Sigmoid colon (tissue), 7 donors: ENCODE results near the gene SP110. TPM values are rescaled to one million over a fixed set of nuclear protein-coding genes. Genes with fewer than 3 reads are reported as not detected.

Experiments used
- DNase-seq: peaks from one replicate; pipeline ENCODE4 v3.0.0-alpha.2; 2019
- H3K27ac ChIP-seq, 4 donors: fragments of 200-600 bp; sonication (generic); one replicate each; pipeline ENCODE4 v1.5.1; 2016 to 2019; ENCODE audit warnings: mild to moderate bottlenecking in 1 of 4
- H3K27me3 ChIP-seq, 3 donors: fragments of 200-600 bp; sonication (generic); one replicate each; pipeline ENCODE4 v1.5.1; 2019; ENCODE audit warnings: mild to moderate bottlenecking in 1 of 3
- H3K36me3 ChIP-seq, 4 donors: fragments of 200-600 bp; sonication (generic); one replicate each; pipeline ENCODE4 v1.5.1; 2016 to 2019
- H3K4me1 ChIP-seq, 4 donors: fragments of 200-600 bp; sonication (generic); one replicate each; pipeline ENCODE4 v1.5.1; 2017 to 2019
- H3K4me3 ChIP-seq, 4 donors: fragments of 200-600 bp; sonication (generic); one replicate each; pipeline ENCODE4 v1.5.1; 2017 to 2019; ENCODE audit warnings: mild to moderate bottlenecking in 2 of 4, moderate library complexity in 1 of 4
- H3K9me3 ChIP-seq, 4 donors: fragments of 200-600 bp in 3 of 4; sonication (generic) in 3 of 4; one replicate each; pipeline versions ENCODE4 v1.5.1 to v1.6.1; 2013 to 2019
- EP300 ChIP-seq, 4 donors: sonication (generic); formaldehyde crosslinking; IDR thresholded peaks; one replicate each; pipeline ENCODE4 v1.6.1; 2017; ENCODE audit warnings: antibody characterized with exemption in 4 of 4
- POLR2A ChIP-seq, 2 donors: fragments of 450-650 bp; IDR thresholded peaks; one replicate each; pipeline ENCODE4 v1.6.1; 2016; ENCODE audit warnings: antibody characterized with exemption in 2 of 2, mild to moderate bottlenecking in 2 of 2, moderate library complexity in 2 of 2
- POLR2AphosphoS5 ChIP-seq, 4 donors: sonication (generic); formaldehyde crosslinking; IDR thresholded peaks; one replicate each; pipeline ENCODE4 v1.6.1; 2017; ENCODE audit warnings: antibody characterized with exemption in 4 of 4
- WGBS, 2 donors: extraction: QIAGEN DNeasy Blood & Tissue Kit; methylation state at CpG; one replicate each; pipeline ENCODE4 v1.1.7; 2013; 5-methylcytosine and 5-hydroxymethylcytosine counted together
- intact Hi-C: fragments of 100-400 bp; cut with DNase I; formaldehyde crosslinking; loops from one replicate; pipeline ENCODE4 v1.15.1; 2023
- polyA plus RNA-seq, 3 donors: library from polyadenylated mRNA; stranded (reverse); fragments of 200-250 nt; gene quantifications; one replicate each; pipeline ENCODE4 v1.2.3, GENCODE V29; 2013
- total RNA-seq, 4 donors: library from RNA; depleted of rRNA; stranded (reverse); fragments of >200 nt; gene quantifications; one replicate each; pipeline ENCODE4 v1.1.0, GENCODE V29; 2016
- TF ChIP-seq, protein P1 (sequence below), 4 experiments: fragments of 450-650 bp in 3 of 4; fragments of 200-600 bp in 1 of 4; IDR thresholded peaks; one replicate each; pipeline ENCODE4 v1.5.1; 2016 to 2019; ENCODE audit warnings: antibody characterized with exemption in 4 of 4, mild to moderate bottlenecking in 3 of 4, moderate library complexity in 2 of 4
- donor health status: healthy with polysubstance abuse.
- donor health status: Bipolar disorder and iron deficiency.
- donor health status: healthy.

The SP110 gene
- total and polyA plus RNA-seq, 7 donors, result 9.2 to 41.8 (median 16.4) TPM

DNA sequence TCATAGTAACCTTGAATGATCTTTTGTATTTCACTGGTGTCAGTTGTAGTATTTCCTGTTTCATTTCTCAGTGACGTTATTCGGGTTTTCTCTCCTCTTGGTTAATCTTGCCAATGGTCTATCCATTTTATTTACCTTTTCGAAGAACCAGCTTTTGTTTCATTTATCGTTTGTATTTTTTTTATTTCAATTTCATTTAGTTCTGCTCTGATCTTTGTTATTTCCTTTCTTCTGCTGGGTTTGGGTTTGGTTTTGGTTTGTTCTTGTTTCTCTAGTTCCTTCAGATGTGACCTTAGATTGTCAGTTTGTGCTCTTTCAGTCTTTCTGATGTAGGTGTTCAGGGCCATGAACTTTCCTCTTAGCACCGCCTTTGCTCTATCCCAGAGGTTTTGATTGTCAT lies 42.5 kb upstream of the SP110 start:
- no peak for TF ChIP-seq EP300 (IDR thresholded peaks at IDR 0.05)
- no peak for TF ChIP-seq POLR2AphosphoS5 (IDR thresholded peaks at IDR 0.05)
- TF ChIP-seq, protein P1, sequence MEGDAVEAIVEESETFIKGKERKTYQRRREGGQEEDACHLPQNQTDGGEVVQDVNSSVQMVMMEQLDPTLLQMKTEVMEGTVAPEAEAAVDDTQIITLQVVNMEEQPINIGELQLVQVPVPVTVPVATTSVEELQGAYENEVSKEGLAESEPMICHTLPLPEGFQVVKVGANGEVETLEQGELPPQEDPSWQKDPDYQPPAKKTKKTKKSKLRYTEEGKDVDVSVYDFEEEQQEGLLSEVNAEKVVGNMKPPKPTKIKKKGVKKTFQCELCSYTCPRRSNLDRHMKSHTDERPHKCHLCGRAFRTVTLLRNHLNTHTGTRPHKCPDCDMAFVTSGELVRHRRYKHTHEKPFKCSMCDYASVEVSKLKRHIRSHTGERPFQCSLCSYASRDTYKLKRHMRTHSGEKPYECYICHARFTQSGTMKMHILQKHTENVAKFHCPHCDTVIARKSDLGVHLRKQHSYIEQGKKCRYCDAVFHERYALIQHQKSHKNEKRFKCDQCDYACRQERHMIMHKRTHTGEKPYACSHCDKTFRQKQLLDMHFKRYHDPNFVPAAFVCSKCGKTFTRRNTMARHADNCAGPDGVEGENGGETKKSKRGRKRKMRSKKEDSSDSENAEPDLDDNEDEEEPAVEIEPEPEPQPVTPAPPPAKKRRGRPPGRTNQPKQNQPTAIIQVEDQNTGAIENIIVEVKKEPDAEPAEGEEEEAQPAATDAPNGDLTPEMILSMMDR (IDR thresholded peaks at IDR 0.05), result no peak
- no peak for TF ChIP-seq POLR2A (IDR thresholded peaks at IDR 0.05)

DNA sequence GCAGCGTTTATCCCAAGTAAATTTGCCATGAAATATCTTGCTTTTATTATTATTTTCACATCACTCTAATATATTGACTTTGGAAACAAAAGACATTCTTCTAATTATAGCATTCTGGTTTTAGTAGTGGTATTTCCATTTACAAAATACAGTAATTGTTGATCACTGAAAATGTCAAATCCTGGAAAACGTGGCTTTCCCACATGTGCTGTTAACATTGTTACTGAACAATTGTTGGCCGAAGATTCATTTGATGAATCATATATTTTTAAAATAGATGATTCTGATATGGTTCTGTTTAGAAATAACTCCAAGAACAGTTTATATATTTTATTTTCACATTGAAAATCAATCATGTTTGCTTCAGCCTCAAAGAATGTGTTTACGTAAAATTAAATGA lies 38.7 kb upstream of the SP110 start:
- 74 to 83% methylated on average over 4 of the region's 4 CpGs for WGBS, 2 donors
- intact Hi-C loops, result no loop called here
- Histone ChIP-seq H3K9me3 (no peaks in the 10 kb centered on the region), H3K27me3 (no peaks in the 10 kb centered on the region), H3K36me3 (no peaks in the 10 kb centered on the region), H3K27ac (no peak overlapping the region), H3K4me3 (no peak overlapping the region), H3K4me1 (no peaks in the 10 kb centered on the region)
- TF ChIP-seq POLR2A (IDR thresholded peaks at IDR 0.05), result no peak
- TF ChIP-seq, protein P1 (IDR thresholded peaks at IDR 0.05), result no peak
- no peak for TF ChIP-seq EP300 (IDR thresholded peaks at IDR 0.05)
- TF ChIP-seq POLR2AphosphoS5 (IDR thresholded peaks at IDR 0.05), result no peak
- DNase-seq, result no peak

More for the DNA sequence above, 42.5 kb upstream of the SP110 start:
- no peak for DNase-seq
- intact Hi-C loops, result no loop called here
- Histone ChIP-seq H3K4me3 (no peak overlapping the region), H3K36me3 (no peaks in the 10 kb centered on the region), H3K27me3 (no peaks in the 10 kb centered on the region), H3K27ac (no peak overlapping the region), H3K4me1 (no peaks in the 10 kb centered on the region), H3K9me3 (no peaks in the 10 kb centered on the region)
- 63 to 89% methylated on average over 5 of the region's 5 CpGs for whole genome bisulfite sequencing, 2 donors

DNA sequence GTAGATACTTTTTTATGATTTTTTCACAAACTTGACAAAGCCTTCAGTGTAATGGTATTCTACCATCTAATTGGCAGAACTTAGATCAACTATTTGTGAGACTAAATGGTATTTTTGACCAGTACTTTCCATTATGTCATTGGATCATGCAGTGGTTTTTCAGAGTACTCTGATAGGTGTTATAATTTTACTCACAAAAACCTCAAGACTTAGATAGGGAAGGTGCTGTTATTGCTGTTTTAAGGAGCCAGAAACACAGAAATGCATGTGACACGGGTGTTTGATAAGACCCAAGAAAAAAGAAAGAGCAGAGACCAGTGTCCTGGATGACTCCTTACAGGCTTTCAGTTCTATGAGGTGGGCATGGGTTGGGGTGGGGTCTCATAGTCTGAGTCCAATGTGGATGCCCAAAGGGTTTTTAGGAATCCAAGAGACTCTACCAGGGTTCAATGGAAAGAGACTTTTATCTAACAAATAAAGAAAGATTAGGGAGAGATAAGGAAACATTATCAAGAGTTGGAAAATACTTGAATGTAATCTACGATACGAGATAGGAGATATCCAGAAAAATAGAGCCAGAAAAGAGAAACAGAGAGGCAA lies 37.0 kb upstream of the SP110 start:
- TF ChIP-seq POLR2AphosphoS5 (IDR thresholded peaks at IDR 0.05) (no peak), POLR2A (IDR thresholded peaks at IDR 0.05) (no peak), EP300 (IDR thresholded peaks at IDR 0.05) (no peak)
- TF ChIP-seq, protein P1 (IDR thresholded peaks at IDR 0.05), result no peak
- H3K9me3 ChIP-seq, result no peaks in the 10 kb centered on the region
- intact Hi-C loops, result no loop called here

DNA sequence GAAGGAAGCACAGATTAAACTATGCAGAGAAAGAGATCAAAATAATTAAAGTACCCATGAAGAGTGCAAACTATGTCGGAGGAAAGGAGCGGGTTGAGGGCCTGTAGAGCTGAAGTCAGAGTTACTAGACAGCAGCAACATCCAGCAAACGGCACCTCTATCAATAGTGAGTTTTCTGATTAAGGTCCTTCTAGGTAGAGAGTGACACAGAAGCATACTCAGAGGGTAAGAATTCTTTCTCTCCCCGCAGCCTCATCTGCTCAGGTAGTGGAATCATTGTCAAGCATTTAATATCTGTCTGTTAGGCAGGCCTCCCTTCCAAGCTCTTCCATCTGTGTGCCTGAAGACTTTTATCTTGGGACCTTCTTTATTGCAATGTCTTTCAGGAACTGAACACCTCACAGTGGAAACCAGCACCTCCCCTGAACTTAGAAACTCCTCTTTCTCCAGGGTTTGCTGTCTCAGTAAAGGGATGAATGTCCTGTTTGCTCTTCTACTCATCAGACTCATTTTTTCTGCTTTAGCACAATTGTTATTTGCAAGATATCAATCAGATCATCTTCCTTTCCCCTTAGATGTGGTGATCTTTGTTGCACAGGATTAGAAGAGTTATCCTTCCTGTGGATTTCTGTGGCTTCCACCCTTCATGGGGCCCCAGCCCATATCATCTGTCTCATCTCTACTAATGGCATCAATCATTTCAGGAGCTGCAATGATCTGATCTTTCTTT lies 34.5 kb upstream of the SP110 start:
- no peak overlapping the region for H3K4me3 ChIP-seq
- H3K36me3 ChIP-seq, result no peaks in the 10 kb centered on the region
- H3K27ac ChIP-seq, result no peak overlapping the region
- intact Hi-C loops, result no loop called here
- DNase-seq, result no peak
- 81 to 86% methylated on average over 4 of the region's 4 CpGs for WGBS, 2 donors
- H3K9me3 ChIP-seq, result no peaks in the 10 kb centered on the region
- TF ChIP-seq EP300 (IDR thresholded peaks at IDR 0.05) (no peak), POLR2AphosphoS5 (IDR thresholded peaks at IDR 0.05) (no peak), POLR2A (IDR thresholded peaks at IDR 0.05) (no peak)
- TF ChIP-seq, protein P1 (IDR thresholded peaks at IDR 0.05), result no peak
- no peaks in the 10 kb centered on the region for H3K27me3 ChIP-seq
- H3K4me1 ChIP-seq, result no peaks in the 10 kb centered on the region

More for the DNA sequence above, 37.0 kb upstream of the SP110 start:
- 71 to 89% methylated on average over 3 of the region's 3 CpGs for WGBS, 2 donors
- Histone ChIP-seq H3K4me3 (no peak overlapping the region), H3K4me1 (no peaks in the 10 kb centered on the region), H3K27me3 (no peaks in the 10 kb centered on the region), H3K36me3 (no peaks in the 10 kb centered on the region), H3K27ac (no peak overlapping the region)
- DNase-seq, result no peak
